Epithelial cell of esophagus (primary cell): ENCODE results near the gene KCNC1.

Experiments
- DNase-seq: peaks from one replicate; pipeline ENCODE4 v3.0.0; 2010; ENCODE audit warnings: low read depth
- H3K4me3 ChIP-seq: 2 replicates; pipeline ENCODE4 v1.5.1; 2011; ENCODE audit warnings: mild to moderate bottlenecking, low read length, control low read depth
- TF ChIP-seq, protein P1 (sequence below): IDR thresholded peaks from 2 replicates; pipeline ENCODE4 v1.5.1; 2011; ENCODE audit warnings: low read depth, mild to moderate bottlenecking, low read length, control low read depth, inconsistent platforms; ENCODE audit not compliant: insufficient read depth; ENCODE audit errors: missing control alignments

Gene KCNC1

DNA sequence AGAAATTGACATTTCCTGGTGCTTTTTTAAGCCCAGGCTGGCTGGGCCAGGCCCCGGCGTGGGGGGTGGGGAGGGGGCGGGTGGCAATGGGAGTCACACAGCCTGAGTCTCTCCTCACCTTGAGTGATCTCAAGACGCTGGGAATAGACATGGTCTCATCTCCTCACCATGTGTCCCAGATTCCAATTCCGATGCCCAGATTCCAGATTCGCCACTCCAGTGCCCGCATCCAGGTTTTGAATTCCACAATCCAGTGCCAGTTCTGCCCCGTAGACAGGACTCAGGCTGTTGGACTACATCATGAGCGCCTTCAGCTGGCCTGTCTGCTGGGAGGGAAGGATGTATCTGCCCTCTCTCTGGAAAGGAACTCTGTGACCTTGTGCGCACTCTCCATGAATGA, 19.1 kb downstream of the KCNC1 start:
- TF ChIP-seq, protein P1, sequence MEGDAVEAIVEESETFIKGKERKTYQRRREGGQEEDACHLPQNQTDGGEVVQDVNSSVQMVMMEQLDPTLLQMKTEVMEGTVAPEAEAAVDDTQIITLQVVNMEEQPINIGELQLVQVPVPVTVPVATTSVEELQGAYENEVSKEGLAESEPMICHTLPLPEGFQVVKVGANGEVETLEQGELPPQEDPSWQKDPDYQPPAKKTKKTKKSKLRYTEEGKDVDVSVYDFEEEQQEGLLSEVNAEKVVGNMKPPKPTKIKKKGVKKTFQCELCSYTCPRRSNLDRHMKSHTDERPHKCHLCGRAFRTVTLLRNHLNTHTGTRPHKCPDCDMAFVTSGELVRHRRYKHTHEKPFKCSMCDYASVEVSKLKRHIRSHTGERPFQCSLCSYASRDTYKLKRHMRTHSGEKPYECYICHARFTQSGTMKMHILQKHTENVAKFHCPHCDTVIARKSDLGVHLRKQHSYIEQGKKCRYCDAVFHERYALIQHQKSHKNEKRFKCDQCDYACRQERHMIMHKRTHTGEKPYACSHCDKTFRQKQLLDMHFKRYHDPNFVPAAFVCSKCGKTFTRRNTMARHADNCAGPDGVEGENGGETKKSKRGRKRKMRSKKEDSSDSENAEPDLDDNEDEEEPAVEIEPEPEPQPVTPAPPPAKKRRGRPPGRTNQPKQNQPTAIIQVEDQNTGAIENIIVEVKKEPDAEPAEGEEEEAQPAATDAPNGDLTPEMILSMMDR, result no peak
- no peak overlapping the region for H3K4me3 ChIP-seq
- no peak for DNase-seq

DNA sequence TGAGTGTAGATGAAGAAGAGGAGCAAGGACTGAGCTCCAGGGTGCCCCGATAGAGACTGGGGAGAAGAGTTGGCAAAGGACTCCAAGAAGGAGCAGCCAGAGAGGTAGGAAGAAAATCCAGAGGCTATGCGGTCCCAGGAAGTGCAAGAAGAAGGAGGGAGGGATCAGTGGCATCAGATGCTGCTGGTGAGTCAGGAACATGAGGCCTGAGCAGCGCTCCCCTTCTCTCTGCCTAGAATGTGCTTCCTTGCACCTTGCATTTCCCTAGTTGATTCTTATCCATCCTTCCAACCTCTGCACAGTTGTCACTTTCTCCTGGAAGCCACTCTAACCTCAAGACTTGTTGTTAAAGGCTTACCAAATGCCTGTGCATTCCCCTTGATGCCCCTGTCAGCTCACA, 21.3 kb downstream of the KCNC1 start:
- DNase-seq, result no peak
- TF ChIP-seq, protein P1, result no peak
- no peak overlapping the region for H3K4me3 ChIP-seq

DNA sequence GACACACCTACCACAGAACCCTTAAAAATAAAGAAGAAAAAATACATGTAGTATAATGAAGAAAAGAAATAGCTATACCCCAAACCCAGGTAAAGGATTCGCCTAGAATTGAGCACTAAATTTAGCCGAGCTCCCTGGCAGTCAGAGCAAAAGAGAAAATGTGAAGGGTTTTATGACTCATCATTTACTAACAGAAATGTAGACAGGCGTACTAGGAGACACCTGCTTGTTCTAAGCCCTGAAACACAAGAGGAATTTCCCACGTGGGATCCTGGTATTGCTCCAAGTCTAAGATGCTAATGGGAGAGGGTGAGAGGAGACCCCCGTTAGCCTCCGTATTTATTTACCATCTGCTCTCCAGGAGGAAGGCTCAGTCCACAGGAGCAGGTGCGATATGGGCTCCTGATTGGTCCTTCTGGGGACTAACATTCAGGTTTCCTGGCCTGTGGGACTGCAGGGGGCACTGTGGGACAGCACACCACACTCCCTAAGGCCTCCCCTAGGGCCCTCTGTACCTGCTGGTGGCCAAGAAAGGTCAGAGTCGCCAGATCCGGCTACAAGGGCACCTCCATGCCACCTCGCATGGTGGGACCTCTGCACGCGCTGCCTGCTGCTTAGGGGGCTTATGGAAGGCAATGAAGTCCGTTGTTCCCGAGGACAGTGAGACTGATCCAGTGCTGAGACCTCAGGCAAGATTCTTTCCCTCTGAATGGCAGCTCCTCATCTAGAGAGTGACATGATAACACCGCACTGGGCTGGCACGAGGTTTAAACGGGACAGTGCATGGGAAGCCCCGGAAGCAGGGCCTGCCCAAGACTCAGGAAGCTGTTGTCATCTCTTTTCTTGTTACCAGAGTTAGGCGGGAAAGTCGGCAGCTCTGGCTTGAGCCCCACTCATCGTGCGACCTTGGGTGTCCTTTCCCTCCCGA, 25.8 kb downstream of the KCNC1 start:
- no peak overlapping the region for H3K4me3 ChIP-seq
- TF ChIP-seq, protein P1, result peak; percentile 55
- DNase-seq, result peak; percentile 59

DNA sequence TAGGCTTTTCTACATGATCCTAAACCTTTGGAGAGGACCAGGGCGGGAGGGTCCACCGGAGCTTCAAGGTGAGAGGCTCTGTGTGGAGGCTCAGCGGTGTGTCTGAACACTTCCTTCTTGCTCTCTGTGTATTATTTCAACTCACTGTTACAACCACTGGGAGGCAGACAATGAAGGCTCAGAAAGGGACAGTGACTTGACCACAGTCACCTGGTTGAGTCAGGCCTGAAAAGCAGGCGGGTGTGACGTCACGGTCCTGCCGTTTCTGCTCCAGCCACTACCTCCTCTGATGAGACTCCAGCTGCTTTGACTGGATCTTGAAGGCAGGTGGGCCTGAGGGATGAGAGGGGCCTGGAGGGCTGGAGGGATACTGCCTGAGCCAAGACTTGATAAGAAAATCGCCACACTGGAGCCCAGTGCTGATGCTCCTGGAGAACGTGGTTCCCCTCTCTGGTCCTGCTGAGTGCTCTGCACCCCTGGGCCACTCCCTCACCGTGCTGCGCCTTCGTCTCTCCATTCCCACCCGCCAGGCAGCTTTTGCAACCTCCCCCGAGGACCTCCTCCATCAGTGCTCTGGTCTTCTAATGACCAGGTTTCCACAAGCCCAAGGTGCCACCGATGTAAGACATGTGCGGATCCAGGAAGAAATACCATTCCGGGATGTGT, 27.9 kb downstream of the KCNC1 start:
- peak; percentile 28 for DNase-seq
- H3K4me3 ChIP-seq, result no peak overlapping the region
- TF ChIP-seq, protein P1, result no peak

DNA sequence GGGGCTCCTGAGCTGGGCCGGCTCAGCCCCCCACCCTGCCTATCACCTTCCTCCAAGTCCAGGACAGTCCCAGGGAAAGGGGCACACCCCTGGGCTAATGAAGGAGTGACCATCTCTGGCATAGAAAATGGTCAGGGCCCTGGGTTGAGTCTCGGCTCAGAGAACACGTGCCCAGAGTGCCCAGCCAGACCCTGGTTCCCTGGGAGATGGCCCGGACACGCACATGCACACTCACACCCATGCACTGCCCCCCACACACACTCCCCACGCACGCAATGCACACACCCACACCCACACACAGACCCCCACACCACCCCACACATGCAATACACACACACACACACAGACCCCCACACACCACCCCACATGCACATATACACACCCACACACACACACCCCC, 28.7 kb downstream of the KCNC1 start:
- TF ChIP-seq, protein P1, result no peak
- no peak overlapping the region for H3K4me3 ChIP-seq
- DNase-seq, result no peak

DNA sequence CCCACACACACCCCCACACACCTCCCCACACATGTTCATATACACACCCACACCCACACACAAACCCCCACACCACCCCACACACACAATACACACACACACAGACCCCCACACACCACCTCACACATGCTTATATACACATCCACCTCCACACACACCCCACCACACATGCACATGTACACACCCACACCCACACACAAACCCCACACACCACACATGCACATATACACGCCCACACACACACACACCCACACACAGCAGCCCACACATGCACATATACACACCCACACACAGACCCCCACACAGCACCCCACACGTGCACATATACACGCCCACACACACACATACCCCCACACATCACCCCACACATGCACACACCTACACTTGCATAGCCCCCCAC, 29.1 kb downstream of the KCNC1 start:
- no peak overlapping the region for H3K4me3 ChIP-seq
- TF ChIP-seq, protein P1, result no peak
- no peak for DNase-seq
